ENCODE data around the gene SOX8.
"Not testable (repeated sequence)": the region's sequence is repeated elsewhere in the genome, so short reads cannot be mapped to it uniquely, and the experiment has no call there.

Gene SOX8

DNA sequence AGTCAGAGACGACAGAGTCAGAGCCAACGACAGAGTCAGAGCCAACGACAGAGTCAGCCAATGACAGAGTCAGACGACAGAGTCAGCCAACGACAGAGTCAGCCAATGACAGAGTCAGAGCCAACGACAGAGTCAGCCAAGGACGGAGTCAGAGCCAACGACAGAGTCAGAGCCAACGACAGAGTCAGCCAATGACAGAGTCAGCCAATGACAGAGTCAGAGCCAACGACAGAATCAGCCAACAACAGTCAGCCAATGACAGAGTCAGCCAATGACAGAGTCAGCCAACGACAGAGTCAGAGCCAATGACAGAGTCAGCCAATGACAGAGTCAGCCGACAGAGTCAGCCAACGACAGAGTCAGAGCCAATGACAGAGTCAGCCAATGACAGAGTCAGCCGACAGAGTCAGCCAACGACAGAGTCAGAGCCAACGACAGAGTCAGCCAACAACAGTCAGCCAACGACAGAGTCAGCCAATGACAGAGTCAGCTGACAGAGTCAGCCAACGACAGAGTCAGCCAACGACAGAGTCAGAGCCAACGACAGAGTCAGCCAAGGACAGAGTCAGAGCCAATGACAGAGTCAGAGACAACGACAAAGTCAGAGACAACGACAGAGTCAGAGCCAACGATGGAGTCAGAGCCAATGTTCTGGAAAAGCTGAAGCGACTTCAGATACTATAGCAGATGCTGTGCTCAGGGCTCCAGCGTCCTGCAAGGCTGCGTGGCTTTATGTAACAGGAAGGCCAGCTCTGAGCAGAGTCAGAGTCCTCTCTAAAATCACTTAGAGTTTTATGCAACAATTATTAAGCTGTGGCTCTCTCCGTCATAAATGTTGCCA lies 30.6 kb upstream of the SOX8 start:
- H3K4me1 ChIP-seq (ENCODE audit: low read length); H3F3A ChIP-seq (ENCODE audit: insufficient read depth, low read length); DNase-seq; H4K20me1 ChIP-seq (ENCODE audit: insufficient read depth, low read length); H3K9ac ChIP-seq (ENCODE audit: low read length); H2AFZ ChIP-seq (ENCODE audit: low read length); H3K27ac ChIP-seq (ENCODE audit: low read length); H3K4me3 ChIP-seq (ENCODE audit: low read length); H3K9me2 ChIP-seq (replicated peaks; ENCODE audit: insufficient read depth, low read length); H3K4me2 ChIP-seq (ENCODE audit: low read depth, low read length); H3K79me2 ChIP-seq (ENCODE audit: low read length); H3K36me3 ChIP-seq (replicated peaks; ENCODE audit: insufficient read depth, low read length); H3K9me3 ChIP-seq (replicated peaks; ENCODE audit: insufficient read depth, low read length): not testable (repeated sequence)
- H3K27me3 ChIP-seq (replicated peaks; ENCODE audit: insufficient read depth, low read length), result peaks cover 12% of the 10 kb centered on the region

DNA sequence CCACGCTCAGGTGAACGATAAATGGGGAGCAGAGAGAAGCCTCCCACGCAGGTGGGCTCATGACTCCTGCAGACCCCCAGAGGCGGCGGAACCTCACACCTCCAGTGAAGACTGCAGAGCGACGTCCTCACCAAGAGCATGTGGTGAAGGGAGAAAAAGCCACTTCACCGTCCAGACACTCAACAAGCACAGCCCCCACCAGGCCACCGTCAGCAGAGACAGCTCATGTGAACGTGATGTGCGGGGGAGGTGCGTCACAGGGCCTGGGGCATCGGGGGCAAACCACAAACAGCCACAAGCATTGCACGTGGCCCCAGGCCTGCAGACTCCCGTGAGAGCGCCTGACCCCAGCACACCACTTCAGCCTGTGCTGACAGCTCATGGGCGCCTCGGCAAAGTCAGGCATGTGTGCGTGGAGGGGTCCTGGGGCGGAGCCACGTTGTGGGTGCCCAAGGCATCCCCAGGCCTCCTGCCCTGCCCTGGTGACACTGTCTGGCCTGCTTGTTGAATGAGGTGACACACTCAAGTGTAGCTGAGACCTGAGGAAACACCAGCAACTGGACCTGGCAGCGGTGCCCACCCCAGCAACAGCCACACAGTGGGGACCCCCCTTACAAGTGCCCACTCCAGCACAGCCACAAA lies 29.8 kb upstream of the SOX8 start:
- Histone ChIP-seq H3K9me3 (replicated peaks; ENCODE audit: insufficient read depth, low read length) (no peaks in the 10 kb centered on the region), H4K20me1 (ENCODE audit: insufficient read depth, low read length) (no peaks in the 10 kb centered on the region), H3F3A (ENCODE audit: insufficient read depth, low read length) (no peaks in the 10 kb centered on the region), H3K4me3 (ENCODE audit: low read length) (no peak overlapping the region), H3K79me2 (ENCODE audit: low read length) (no peaks in the 10 kb centered on the region), H3K27ac (ENCODE audit: low read length) (no peak overlapping the region), H3K9me2 (replicated peaks; ENCODE audit: insufficient read depth, low read length) (no peaks in the 10 kb centered on the region), H2AFZ (ENCODE audit: low read length) (no peak overlapping the region), H3K9ac (ENCODE audit: low read length) (no peak overlapping the region), H3K4me1 (ENCODE audit: low read length) (no peaks in the 10 kb centered on the region), H3K36me3 (replicated peaks; ENCODE audit: insufficient read depth, low read length) (no peaks in the 10 kb centered on the region), H3K4me2 (ENCODE audit: low read depth, low read length) (no peak overlapping the region), H3K27me3 (replicated peaks; ENCODE audit: insufficient read depth, low read length) (peaks cover 7% of the 10 kb centered on the region)
- TF ChIP-seq EZH2 (optimal IDR thresholded peaks at IDR 0.05; ENCODE audit: low read depth, low read length), result no peak
- TF ChIP-seq EZH2phosphoT487 (IDR thresholded peaks at IDR 0.05; ENCODE audit: low read length), result no peak
- TF ChIP-seq CTCF (IDR thresholded peaks at IDR 0.05; ENCODE audit: low read length), result no peak
- no peak for DNase-seq

GRCh38 chr16:952321-952720 lies 29.2 kb upstream of the SOX8 start:
- H3K4me1 ChIP-seq (ENCODE audit: low read length), result no peaks in the 10 kb centered on the region
- no peaks in the 10 kb centered on the region for H3K9me2 ChIP-seq (replicated peaks; ENCODE audit: insufficient read depth, low read length)
- H3K4me2 ChIP-seq (ENCODE audit: low read depth, low read length), result no peak overlapping the region
- H3K27me3 ChIP-seq (replicated peaks; ENCODE audit: insufficient read depth, low read length), result peaks cover 13% of the 10 kb centered on the region
- no peaks in the 10 kb centered on the region for H3F3A ChIP-seq (ENCODE audit: insufficient read depth, low read length)
- no peak overlapping the region for H3K9ac ChIP-seq (ENCODE audit: low read length)
- H3K27ac ChIP-seq (ENCODE audit: low read length), result no peak overlapping the region
- no peak overlapping the region for H3K4me3 ChIP-seq (ENCODE audit: low read length)
- H3K9me3 ChIP-seq (replicated peaks; ENCODE audit: insufficient read depth, low read length), result no peaks in the 10 kb centered on the region
- H3K79me2 ChIP-seq (ENCODE audit: low read length), result no peaks in the 10 kb centered on the region
- no peak overlapping the region for H2AFZ ChIP-seq (ENCODE audit: low read length)
- no peaks in the 10 kb centered on the region for H4K20me1 ChIP-seq (ENCODE audit: insufficient read depth, low read length)
- H3K36me3 ChIP-seq (replicated peaks; ENCODE audit: insufficient read depth, low read length), result no peaks in the 10 kb centered on the region
- no peak for DNase-seq
- TF ChIP-seq EZH2phosphoT487 (IDR thresholded peaks at IDR 0.05; ENCODE audit: low read length) (no peak), CTCF (IDR thresholded peaks at IDR 0.05; ENCODE audit: low read length) (no peak), EZH2 (optimal IDR thresholded peaks at IDR 0.05; ENCODE audit: low read depth, low read length) (no peak)

- not testable (repeated sequence) for H2AFZ ChIP-seq (ENCODE audit: low read length); H3K9ac ChIP-seq (ENCODE audit: low read length); H3K9me2 ChIP-seq (replicated peaks; ENCODE audit: insufficient read depth, low read length); H3K4me2 ChIP-seq (ENCODE audit: low read depth, low read length); H3F3A ChIP-seq (ENCODE audit: insufficient read depth, low read length); H4K20me1 ChIP-seq (ENCODE audit: insufficient read depth, low read length); H3K27ac ChIP-seq (ENCODE audit: low read length); H3K4me3 ChIP-seq (ENCODE audit: low read length); H3K79me2 ChIP-seq (ENCODE audit: low read length); H3K4me1 ChIP-seq (ENCODE audit: low read length); DNase-seq; H3K9me3 ChIP-seq (replicated peaks; ENCODE audit: insufficient read depth, low read length); H3K36me3 ChIP-seq (replicated peaks; ENCODE audit: insufficient read depth, low read length)
- H3K27me3 ChIP-seq (replicated peaks; ENCODE audit: insufficient read depth, low read length), result peaks cover 28% of the 10 kb centered on the region
Measured at GRCh38 chr16:953818-954217, 27.8 kb upstream of the SOX8 start.

- not testable (repeated sequence) for H3K9me2 ChIP-seq (replicated peaks; ENCODE audit: insufficient read depth, low read length); H3K9me3 ChIP-seq (replicated peaks; ENCODE audit: insufficient read depth, low read length); H3K27ac ChIP-seq (ENCODE audit: low read length); H3K4me3 ChIP-seq (ENCODE audit: low read length); H3K9ac ChIP-seq (ENCODE audit: low read length); H3K4me1 ChIP-seq (ENCODE audit: low read length); H3K79me2 ChIP-seq (ENCODE audit: low read length); DNase-seq; H2AFZ ChIP-seq (ENCODE audit: low read length); H3F3A ChIP-seq (ENCODE audit: insufficient read depth, low read length); H4K20me1 ChIP-seq (ENCODE audit: insufficient read depth, low read length); H3K4me2 ChIP-seq (ENCODE audit: low read depth, low read length); H3K36me3 ChIP-seq (replicated peaks; ENCODE audit: insufficient read depth, low read length)
- peaks cover 40% of the 10 kb centered on the region for H3K27me3 ChIP-seq (replicated peaks; ENCODE audit: insufficient read depth, low read length)
Measured at GRCh38 chr16:955766-956165, 25.8 kb upstream of the SOX8 start.
